ENCODE results near the gene ITGB2.

The ITGB2 gene

DNA sequence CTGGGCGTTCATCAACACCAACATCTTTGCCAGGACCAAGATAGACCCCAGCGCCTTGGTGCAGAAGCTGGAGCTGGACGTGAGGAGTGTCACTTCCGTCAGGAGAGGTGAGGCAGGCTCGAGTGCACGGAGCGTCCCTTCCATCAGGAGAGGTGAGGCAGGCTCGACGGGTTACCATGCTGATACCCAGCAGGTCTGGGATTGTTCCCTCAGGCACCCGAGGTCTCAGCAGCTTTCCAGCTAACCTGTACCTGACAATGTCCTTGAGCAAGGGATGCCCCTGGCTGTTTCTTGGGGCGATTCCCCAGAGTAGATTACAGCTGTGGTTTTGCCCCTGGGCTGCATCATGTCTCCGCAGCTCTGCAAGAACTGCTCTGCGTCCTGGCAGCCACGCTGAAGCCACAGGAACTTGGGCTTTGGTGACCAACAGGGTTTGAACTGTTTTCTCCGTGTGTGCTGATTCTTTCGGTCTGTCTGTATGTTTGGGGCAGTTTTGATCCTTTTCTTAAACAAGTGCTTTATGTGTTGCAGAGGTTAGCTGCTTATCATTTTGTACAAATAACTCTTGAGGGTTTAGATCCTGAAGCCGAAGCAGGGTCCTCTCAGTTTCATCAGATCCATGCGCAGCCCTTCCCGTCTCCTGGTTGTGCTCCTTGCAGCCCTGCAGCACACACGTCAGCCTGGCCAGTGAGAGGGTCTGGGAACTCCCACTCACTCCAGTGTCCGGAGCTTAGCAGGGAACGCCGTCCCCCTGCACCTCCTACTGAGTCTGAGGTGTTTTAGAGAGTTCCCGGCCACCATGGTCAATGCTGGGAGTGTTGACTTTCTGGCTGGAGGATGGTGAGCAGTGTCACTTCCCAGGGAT, 23.2 kb upstream of the ITGB2 start:
- DNase-seq: no peak
- in situ Hi-C loops (cut with MboI; ENCODE audit: low pct_unique_long_range_greater_than_20kb, low sequenced_read_pairs): no loop called here

DNA sequence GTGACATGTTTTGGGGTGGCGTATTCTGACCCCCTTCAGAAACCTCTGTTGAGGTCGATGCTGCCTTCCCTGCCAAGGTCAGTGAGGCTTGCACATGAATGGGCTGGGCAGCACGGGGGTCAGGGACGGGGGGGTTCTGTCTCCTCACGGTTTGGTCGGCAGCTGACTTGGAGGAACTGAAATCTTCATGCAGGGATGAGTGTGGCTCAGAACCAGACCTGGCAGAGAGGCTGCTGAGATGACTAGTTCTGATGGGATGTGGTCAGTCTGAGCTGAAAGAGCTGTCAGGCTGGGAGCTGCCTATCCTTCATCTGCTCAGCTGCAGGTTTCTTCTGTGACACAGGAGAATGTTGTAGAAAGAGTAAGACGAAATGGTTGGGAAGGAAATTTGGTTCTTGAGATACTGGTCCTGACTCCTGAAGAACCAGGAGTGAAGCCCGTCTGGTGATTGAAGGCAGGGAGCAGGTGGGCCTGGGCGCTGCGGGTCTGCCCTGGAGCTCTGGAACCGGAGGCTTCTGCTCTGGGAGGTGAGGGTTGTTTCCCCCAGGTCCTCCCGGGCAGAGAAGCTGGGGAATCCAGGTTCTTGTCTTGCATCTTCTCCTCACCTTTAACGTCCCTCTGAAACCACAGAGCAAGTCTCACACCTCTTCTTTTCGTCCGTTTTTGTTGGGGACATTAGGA, 22.4 kb upstream of the ITGB2 start:
- in situ Hi-C loops (cut with MboI; ENCODE audit: low pct_unique_long_range_greater_than_20kb, low sequenced_read_pairs): no loop called here
- no peak for DNase-seq

DNA sequence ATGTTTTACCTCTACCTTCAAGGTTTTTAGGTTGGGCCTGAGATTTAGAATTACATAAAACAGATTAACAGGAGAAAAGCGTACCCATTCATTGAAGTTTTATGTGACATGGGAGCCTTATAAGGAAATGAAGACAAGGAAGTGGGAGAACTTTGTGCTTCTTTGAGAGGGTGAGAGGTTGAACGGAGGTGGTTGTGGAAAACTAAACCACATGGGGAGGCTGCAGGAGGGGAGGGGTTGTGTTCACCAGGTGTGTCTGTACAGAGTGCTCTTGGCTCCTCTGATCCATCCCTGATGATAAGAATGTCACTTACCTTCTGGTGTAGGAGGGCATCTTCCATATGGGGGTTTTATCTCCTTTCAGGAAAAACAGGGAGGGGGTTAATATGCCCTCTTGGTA, 21.9 kb upstream of the ITGB2 start:
- no peak for DNase-seq
- in situ Hi-C loops (cut with MboI; ENCODE audit: low pct_unique_long_range_greater_than_20kb, low sequenced_read_pairs): no loop called here

DNA sequence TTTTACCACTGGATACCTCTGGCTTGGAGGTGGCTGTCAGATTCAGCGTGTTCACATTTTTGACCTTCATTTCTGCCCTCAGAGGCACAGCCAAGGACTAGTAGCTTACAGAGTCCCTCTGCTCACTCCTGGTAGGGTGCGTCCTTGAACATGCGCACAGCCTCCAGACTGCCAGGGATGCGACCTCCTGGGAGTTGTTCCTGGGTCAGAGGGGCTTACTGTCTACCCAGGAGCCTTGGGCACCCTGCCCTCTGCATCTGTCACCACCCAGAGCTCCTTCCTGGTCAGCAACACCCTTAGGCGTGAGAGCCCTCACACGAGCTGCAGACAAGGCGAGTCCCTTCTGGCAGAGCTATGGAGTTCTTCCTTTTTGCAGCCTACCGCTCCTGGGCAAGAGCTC, 20.9 kb upstream of the ITGB2 start:
- in situ Hi-C loops (cut with MboI; ENCODE audit: low pct_unique_long_range_greater_than_20kb, low sequenced_read_pairs): no loop called here

DNA sequence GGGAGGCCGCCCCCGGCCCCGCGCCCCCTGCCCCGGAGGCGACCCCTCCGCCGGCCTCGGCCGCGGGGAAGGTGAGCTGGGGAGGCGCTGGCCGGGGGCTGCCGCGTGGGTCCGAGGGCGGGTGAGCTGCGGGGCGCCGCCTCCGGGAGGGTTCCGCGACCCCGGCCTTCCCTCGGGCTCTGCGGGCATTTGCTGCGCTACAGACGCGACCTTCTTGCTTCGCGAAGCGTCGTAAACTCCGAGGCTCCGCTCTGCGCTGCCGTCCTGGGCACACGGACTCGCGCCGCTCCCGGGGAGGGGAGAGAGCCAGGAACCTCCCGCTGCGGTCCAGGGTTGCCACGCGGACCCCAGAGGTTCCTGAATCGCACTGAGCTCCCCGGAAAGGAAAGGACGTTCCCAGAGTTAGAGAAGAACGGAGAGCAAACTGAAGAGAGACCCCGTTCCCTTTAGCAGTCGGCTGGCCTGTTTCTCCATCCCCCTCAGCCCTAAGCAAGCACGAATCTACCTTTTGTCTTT, 19.5 kb upstream of the ITGB2 start:
- peak; percentile 35 for DNase-seq
- in situ Hi-C loops (cut with MboI; ENCODE audit: low pct_unique_long_range_greater_than_20kb, low sequenced_read_pairs): no loop called here

More for the DNA sequence above, 20.9 kb upstream of the ITGB2 start:
- no peak for DNase-seq

DNA sequence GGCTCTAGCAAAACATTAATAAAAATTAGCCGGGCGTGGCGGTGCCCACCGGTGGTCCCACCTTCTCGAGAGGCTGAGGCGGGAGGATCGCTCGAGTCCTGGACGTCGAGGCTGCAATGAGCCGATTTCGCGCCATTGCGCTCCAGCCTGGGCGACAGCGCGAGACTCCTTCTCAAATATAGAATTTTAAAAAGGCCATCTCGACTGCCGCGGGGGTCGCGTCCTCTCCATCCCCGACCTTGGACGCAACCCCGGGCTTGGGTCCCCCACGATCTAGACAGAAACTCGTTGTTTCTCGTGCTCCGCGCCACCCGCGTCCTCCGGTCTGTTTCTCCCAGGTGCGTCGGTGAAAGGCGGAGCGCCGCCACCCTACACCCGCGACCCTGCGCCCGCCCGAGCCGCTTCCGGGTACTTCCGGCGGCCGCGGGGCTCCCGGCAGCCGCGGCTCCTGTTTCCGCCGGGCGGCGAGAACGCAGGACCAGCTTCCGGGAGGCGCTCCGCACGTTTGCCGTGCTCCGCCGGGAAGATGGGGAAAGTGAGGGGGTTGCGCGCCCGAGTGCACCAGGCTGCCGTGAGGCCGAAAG, 18.9 kb upstream of the ITGB2 start, which contains the start of gene SLX9:
Gene SLX9, plus strand, starts transcription at position 498 of the 584 bp plus-strand sequence. Its CDS starts 29 bp downstream, at position 527.
- peak; percentile 84 for DNase-seq
- in situ Hi-C loops (cut with MboI; ENCODE audit: low pct_unique_long_range_greater_than_20kb, low sequenced_read_pairs): no loop called here

DNA sequence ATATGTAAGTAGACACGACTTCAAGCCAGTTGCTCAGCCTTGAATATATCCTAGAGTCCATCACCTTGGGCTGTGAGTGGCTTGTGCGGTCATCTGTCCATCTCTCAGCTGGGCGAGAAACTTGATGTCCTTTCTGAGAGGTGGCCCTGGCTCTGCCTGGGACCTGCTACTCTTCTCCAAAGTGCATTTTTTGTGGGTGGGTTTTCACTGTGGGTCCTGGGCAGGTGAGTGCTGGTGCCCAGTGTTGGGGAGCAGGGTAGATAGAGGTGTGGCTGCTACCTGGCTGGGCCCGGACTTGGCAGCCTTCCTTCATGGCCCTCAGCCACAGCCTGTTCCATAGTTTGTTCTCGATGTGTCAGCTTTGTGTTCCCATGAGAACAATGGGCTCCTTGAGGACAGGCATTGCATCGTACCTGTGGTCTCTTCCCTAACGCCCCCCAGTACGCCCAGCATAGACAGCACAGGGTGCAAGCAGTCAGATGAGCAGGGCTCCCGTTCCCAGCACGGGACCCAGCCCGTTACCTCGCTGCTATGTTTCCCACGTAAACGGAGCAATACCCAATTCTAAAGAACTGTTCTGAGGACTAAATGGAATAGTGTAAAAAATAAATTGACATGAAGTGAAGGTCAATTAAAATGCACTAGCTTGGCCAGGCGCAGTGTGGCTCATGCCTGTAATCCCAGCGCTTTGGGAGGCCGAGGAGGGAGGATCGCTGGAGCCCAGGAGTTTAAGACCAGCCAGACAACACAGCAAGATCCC, 18.3 kb upstream of the ITGB2 start:
- in situ Hi-C loops (cut with MboI; ENCODE audit: low pct_unique_long_range_greater_than_20kb, low sequenced_read_pairs): no loop called here
- DNase-seq: no peak

DNA sequence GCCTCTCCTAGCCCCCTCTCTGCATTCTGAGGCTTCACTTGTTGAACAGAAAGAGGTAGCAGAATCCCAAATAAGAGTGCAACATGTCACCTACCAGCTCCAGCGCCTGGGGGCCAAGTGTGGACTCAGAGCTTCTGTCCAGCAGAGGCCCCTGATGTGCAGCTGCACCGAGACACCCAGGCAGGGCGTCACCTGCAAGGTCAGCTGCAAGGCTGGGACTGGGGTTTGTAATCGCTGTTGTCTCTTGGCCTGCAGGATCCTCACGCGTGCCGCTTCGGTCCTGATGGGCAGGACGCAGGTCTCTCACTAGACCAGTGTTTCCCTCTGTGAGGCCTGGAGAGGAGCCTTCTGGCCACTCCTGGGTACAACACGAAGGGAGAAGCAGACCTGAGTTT, 14.8 kb upstream of the ITGB2 start:
- no peak for DNase-seq

DNA sequence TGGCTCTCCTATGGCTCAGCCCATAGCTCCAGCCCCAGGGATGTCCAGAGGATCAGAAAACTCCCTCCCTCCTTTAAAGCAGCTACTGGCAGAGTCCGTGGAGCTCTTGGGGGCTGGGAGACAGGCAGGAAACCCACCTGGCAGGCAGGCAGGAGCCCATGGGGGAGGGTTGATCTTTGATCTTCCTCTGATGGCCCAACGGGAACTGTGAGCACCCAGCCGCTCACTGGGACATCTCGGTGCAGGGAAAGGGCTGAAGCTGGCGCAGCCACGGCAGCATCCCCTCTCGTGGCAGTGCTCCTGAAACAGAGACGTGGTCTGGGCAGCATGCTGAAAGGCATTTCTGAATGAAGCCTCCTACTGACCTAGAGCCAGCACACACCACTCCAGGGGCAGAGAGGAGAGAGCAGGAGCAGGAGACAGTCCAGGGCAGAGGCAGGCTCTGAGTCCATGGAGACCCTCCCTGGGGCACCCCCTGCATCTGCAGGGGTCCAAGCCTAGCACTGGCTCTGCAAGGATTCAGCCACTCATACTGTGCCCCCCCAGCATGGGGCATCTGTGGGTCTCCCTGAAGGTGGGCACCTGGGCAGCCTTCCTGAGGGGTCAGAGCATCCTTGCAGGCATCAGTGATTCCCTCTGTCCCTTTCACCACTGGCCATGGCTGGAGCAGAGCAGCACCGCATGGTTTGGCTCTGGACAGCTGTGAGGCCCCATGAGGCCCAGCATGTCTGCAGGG, 14.3 kb upstream of the ITGB2 start:
- in situ Hi-C loops (cut with MboI; ENCODE audit: low pct_unique_long_range_greater_than_20kb, low sequenced_read_pairs): no loop called here
- no peak for DNase-seq

More for the DNA sequence above, 14.8 kb upstream of the ITGB2 start:
- in situ Hi-C loops (cut with MboI; ENCODE audit: low pct_unique_long_range_greater_than_20kb, low sequenced_read_pairs): no loop called here

DNA sequence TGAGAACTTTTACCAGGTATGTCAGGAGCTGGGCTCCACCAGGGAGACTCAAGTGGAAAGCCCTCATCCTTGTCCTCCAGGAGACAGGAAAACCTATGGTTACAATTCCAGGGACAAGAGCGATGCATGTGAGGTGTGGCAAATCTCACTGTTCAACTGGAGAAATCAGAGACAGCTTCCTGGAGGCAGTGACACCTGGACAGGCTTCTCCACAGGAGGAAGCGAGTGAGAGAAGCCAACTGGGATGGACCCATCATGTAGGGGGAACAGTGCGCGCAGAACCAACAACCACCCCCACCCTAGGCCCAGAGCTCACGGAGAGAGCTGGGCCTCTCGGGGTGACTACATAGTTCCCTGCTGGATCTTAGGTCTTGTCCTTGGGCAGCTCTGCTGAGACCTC, 13.6 kb upstream of the ITGB2 start:
- no peak for DNase-seq
- in situ Hi-C loops (cut with MboI; ENCODE audit: low pct_unique_long_range_greater_than_20kb, low sequenced_read_pairs): no loop called here

DNA sequence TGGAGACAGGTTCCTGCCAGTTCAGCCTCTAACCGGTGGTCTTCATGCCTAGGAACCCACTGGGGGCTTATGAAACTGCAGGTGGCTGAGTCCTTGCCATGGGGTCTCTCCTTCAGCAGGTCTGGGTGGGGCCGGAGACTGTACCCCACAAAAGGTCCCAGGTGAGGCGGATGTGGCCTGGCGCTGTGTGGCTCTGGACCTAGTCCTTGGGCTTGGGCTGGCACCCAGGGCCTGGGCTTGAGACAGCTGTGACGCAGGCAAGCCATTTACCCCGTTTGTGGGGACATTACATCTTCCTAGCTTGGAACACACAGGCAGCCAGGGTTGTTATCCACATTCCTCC, 13.2 kb upstream of the ITGB2 start:
- DNase-seq: no peak
- in situ Hi-C loops (cut with MboI; ENCODE audit: low pct_unique_long_range_greater_than_20kb, low sequenced_read_pairs): no loop called here

DNA sequence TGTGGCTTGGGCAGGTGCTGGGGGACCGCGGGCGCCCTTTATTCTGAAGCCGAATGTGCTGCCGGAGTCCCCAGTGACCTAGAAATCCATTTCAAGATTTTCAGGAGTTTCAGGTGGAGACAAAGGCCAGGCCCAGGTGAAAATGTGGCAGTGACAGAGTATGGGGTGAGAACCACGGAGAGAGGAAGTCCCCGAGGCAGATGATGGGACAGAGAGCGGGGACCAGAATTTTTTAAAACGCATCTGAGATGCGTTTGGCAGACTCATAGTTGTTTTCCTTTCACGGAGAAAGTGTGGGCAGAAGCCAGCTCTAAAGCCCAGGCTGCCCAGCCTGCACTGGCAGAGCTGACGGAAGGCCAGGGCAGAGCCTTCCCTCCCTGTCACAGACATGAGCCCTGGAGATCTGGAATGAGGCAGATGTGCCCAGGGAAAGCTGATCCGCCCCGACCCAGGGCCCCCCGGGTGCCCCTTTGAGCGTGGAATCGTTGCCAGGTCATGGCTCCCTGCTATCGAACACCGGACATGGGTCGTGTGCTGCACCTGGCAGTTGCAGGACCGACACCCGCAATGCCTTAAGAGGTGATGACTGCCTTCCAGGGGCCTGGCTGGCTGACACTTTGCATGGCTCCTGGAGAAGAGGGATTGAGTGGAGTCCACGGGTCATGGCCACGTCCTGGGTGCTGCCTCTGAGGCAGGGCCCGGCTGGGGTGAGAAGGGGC, 12.7 kb upstream of the ITGB2 start:
- in situ Hi-C loops (cut with MboI; ENCODE audit: low pct_unique_long_range_greater_than_20kb, low sequenced_read_pairs): no loop called here
- no peak for DNase-seq

DNA sequence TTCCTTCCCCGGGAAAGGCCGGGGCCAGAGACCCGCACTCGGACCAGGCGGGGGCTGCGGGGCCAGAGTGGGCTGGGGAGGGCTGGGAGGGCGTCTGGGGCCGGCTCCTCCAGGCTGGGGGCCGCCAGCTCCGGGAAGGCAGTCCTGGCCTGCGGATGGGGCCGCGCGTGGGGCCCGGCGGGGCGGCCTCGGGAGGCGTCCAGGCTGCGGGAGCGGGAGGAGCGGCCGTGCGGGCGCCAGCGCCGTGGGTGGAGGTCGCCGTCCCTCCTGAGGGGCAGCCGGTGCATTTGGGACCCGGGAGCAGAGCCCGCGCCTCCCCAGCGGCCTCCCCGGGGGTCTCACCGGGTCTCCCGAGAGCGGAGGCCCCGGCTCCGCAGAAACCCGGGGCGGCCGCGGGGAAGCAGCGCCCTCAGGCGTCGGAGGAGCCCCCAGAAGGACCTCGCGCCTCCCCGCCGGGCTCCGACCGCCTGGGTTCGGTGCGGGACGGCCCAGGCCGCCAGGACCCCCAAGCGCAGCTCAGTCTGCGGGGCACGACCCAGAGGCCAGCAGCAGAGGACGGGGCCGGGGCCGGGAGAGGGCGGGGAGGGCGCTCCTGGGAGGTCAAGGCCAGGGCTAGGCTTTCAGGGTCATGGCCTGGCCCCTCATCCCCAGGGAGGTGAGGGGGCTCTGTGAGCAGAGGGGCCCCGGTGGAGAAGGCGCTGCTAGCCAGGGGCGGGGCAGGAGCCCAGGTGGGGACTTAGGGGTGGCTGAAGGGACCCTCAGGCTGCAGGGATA, 11.9 kb upstream of the ITGB2 start:
- in situ Hi-C loops (cut with MboI; ENCODE audit: low pct_unique_long_range_greater_than_20kb, low sequenced_read_pairs): no loop called here
- peak; percentile 32 for DNase-seq

DNA sequence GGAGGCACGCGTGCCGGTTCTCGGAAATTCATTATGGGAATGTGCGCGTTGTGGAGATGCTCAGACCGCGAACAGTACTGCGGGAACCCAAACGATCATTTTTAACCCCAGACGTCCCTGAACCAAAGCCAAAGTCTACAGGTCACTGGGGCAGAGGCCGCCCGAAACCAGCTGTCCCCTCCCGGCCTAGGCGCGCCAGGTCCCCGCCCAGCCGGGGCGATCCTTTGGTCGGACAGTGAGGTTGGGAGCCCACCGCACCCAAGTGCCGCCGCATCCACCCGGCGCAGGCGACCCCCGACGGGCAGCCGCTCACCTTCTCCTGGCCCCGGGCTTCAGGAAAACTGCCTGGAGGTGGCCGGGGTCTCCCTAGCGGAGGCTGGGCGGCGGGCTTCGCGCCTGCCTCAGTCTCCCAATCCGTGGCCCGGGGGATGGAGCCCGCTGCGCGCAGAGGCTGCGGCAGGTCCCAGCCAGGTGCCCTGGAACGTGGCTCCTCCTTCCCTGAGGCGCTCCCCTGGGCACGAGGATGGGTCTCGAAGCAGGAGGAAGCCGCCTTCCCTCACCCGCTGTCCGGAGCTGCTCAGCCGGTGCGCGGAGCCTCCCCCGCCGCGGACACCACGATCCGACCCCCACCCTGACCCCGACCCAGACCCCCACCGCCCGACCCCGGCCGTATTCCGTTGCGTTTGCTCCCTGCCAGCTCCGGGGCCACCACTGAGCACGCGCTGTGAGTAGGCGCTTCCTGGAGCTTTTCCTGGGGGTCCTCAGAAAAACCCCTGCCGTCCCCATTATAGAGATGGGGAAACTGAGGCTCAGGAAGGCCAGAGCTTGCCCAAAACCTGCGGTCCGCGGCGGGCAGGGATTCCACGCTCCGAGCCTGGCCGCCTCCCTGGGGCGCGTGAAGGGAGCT, 11.1 kb upstream of the ITGB2 start:
- DNase-seq: no peak

DNA sequence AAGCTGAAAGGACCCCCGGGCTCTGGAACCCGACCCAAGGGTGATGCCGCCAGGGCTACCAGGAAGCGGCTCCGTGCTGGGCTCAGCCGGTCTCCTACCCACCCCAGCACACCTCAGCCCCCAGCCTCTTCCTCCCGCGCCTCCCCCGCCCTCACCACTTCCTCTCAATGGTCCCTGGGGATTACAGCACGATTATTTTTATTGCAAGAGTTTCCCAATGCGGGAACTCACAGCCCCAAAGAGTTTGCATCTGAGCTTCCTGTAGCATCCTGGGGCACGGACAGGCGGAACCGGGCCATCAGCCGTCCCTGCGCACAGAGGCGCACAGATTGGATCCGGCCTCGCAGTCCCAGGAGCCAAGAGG, 10.4 kb upstream of the ITGB2 start:
- in situ Hi-C loops (cut with MboI; ENCODE audit: low pct_unique_long_range_greater_than_20kb, low sequenced_read_pairs): no loop called here
- peak; percentile 71 for DNase-seq

More for the DNA sequence above, 11.1 kb upstream of the ITGB2 start:
- in situ Hi-C loops (cut with MboI; ENCODE audit: low pct_unique_long_range_greater_than_20kb, low sequenced_read_pairs): no loop called here

DNA sequence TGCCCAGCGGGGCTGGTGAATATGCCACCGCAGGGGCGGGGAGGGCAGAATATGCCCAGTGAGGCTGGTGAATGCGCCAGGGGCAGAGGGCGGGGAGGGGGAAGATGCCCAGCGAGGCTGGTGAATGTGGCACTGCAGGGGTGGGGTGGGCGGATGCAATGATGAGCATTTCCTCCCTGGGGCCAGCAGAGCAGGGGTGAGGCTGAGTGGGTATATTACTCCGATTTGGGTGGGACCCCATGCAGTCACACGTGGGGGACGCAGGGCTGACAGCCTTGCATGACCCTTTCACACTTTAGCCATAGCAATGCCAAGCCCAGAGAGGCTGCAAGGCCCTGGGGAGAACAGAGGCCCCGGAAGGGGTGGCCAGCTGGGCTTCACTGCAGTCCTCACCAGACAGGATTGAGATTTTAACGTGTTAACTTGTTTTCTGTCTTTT, 9.9 kb upstream of the ITGB2 start:
- in situ Hi-C loops (cut with MboI; ENCODE audit: low pct_unique_long_range_greater_than_20kb, low sequenced_read_pairs): no loop called here
- DNase-seq: no peak

Measured in KBM-7 (cell line).